ENCODE results near the gene HNRNPAB. TPM values are rescaled to one million over a fixed set of nuclear protein-coding genes. Genes with fewer than 3 reads are reported as not detected.

Gene HNRNPAB
- total RNA-seq, 4 donors from 2014 or later: 115 to 199 (median 169) TPM

DNA sequence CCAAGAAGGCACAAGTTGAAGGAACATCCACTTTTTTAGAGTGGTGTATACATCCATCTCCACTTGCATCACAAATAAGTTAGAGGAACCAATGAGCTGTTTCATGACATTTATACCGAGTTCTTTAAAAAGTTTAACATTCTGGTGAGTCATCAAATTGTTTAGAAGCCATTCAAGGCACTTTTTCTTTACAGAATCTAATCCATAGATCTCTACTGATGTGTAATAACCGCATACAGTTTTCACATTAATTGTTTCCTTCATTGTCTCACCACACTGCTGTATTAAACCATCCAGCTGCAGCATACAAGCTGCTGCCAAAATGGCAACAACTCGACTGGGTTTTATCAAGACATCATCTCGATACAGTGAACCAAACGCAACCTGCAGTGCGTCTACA is 17.9 kb upstream of the HNRNPAB start:
- no peak overlapping the region for H3K27ac ChIP-seq
- H3K36me3 ChIP-seq: no peaks in the 10 kb centered on the region
- intact Hi-C loops (cut with DNase I; ENCODE audit: low total_unique reads): no loop called here

DNA sequence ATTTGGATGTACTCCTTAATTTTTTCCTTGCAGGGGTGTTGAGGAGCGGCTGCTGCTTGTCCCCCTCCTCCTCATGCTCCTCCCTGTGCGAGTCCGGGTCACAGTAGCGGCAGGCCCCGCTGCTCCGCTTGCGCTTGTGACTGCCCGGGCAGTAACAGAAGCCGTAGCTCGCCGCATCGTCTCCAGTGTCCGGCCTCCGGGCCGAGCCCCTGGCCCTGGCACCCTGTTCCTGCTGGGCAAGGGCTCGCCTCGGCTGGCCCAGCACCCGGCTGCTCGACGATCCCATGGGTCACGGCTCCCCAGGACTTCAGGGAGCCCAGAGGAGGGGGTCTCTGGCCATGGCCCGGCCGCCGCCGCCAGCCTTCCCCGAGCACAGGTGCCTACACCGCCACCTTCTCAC is 17.3 kb upstream of the HNRNPAB start, which contains the start of gene GMCL2:
Gene GMCL2 (minus strand): TSS at position 358 of the 400 bp plus-strand sequence. CDS start 72 bp downstream, at position 286.
- no peak within 1 kb of the TSS for H3K4me3 ChIP-seq
- 91 to 93% methylated on average over 7 to 27 of the region's 27 CpGs for WGBS, 2 donors (ENCODE audit: low coverage in 1 of 2)
- H3K27me3 ChIP-seq: no peaks in the 10 kb centered on the region
- no peaks in the 10 kb centered on the region for H3K9me3 ChIP-seq
- no peak within 1 kb of the TSS for H3K27ac ChIP-seq
- TF ChIP-seq, protein P1, sequence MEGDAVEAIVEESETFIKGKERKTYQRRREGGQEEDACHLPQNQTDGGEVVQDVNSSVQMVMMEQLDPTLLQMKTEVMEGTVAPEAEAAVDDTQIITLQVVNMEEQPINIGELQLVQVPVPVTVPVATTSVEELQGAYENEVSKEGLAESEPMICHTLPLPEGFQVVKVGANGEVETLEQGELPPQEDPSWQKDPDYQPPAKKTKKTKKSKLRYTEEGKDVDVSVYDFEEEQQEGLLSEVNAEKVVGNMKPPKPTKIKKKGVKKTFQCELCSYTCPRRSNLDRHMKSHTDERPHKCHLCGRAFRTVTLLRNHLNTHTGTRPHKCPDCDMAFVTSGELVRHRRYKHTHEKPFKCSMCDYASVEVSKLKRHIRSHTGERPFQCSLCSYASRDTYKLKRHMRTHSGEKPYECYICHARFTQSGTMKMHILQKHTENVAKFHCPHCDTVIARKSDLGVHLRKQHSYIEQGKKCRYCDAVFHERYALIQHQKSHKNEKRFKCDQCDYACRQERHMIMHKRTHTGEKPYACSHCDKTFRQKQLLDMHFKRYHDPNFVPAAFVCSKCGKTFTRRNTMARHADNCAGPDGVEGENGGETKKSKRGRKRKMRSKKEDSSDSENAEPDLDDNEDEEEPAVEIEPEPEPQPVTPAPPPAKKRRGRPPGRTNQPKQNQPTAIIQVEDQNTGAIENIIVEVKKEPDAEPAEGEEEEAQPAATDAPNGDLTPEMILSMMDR (IDR thresholded peaks at IDR 0.05): no peak
- TF ChIP-seq EP300 (IDR thresholded peaks at IDR 0.05; ENCODE audit: low read depth) (no peak), POLR2AphosphoS5 (IDR thresholded peaks at IDR 0.05) (no peak)
- DNase-seq: no peak
- no peaks in the 10 kb centered on the region for H3K4me1 ChIP-seq
- in situ Hi-C loops (cut with MboI; ENCODE audit: low pct_ligation_motif_present in 1 of 4, low pct_unique_long_range_greater_than_20kb in 1 of 4, low sequenced_read_pairs in 3 of 4) (no loop called here), intact Hi-C loops (cut with DNase I; ENCODE audit: low total_unique reads) (no loop called here)
- H3K36me3 ChIP-seq: no peaks in the 10 kb centered on the region

More for the DNA sequence above, 17.9 kb upstream of the HNRNPAB start:
- no peak for DNase-seq
- Histone ChIP-seq H3K4me3 (no peak overlapping the region), H3K9me3 (no peaks in the 10 kb centered on the region), H3K27me3 (no peaks in the 10 kb centered on the region), H3K4me1 (no peaks in the 10 kb centered on the region)
- WGBS, 2 donors (ENCODE audit: low coverage in 1 of 2): 71 to 73% methylated on average over 5 to 6 of the region's 6 CpGs
- TF ChIP-seq EP300 (IDR thresholded peaks at IDR 0.05; ENCODE audit: low read depth) (no peak), POLR2AphosphoS5 (IDR thresholded peaks at IDR 0.05) (no peak), POLR2A (IDR thresholded peaks at IDR 0.05) (no peak)
- TF ChIP-seq, protein P1 (IDR thresholded peaks at IDR 0.05): no peak
- in situ Hi-C loops (cut with MboI; ENCODE audit: low pct_ligation_motif_present in 1 of 4, low pct_unique_long_range_greater_than_20kb in 1 of 4, low sequenced_read_pairs in 3 of 4): no loop called here

DNA sequence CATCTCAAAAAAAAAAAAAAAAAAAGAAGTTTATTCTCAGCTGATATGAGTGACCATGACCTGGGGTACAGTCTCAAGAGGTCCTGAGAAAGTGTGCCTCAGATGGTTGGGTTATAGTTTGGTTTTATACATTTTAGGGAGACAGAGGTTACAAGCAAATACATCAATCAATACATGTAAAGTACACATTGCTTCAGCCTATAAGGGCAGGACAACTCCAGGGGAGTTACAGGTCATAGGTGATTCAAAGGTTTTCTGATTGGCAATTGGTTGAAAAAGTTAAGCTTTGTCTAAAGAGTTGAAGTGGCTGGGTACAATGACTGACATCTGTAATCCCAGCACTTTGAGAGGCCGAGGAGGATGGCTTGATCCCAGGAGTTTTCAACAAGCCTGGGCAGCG is 14.9 kb upstream of the HNRNPAB start:
- intact Hi-C loops (cut with DNase I; ENCODE audit: low total_unique reads): no loop called here
- Histone ChIP-seq H3K36me3 (no peaks in the 10 kb centered on the region), H3K4me1 (no peaks in the 10 kb centered on the region), H3K27ac (no peak overlapping the region), H3K9me3 (no peaks in the 10 kb centered on the region), H3K4me3 (no peak overlapping the region), H3K27me3 (peaks cover 6% of the 10 kb centered on the region)
- in situ Hi-C loops (cut with MboI; ENCODE audit: low pct_ligation_motif_present in 1 of 4, low pct_unique_long_range_greater_than_20kb in 1 of 4, low sequenced_read_pairs in 3 of 4): no loop called here
- no peak for TF ChIP-seq POLR2A (IDR thresholded peaks at IDR 0.05)
- no peak for TF ChIP-seq EP300 (IDR thresholded peaks at IDR 0.05; ENCODE audit: low read depth)
- TF ChIP-seq, protein P1 (IDR thresholded peaks at IDR 0.05): no peak
- WGBS, 2 donors (ENCODE audit: low coverage in 1 of 2): 42 to 48% methylated on average over 2 of the region's 2 CpGs
- DNase-seq: no peak

DNA sequence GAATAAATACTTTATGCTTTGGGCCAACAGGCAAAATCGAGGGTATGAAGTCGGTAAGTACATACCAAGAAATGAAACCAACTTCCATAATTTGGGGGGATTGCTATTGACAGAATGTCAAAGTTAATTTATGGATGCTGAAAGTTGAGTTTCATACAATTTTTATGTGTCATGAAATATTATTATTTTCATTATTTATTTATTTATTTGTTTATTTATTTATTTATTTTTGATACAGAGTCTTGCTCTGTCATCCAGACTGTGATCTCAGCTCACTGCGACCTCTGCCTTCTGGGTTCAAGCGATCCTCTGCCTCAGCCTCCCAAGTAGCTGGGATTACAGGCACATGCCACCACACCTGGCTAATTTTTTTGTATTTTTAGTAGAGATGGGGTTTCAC is 12.7 kb upstream of the HNRNPAB start:
- intact Hi-C loops (cut with DNase I; ENCODE audit: low total_unique reads): no loop called here
- Histone ChIP-seq H3K27me3 (peaks cover 12% of the 10 kb centered on the region), H3K27ac (no peak overlapping the region), H3K9me3 (no peaks in the 10 kb centered on the region), H3K4me3 (no peak overlapping the region), H3K36me3 (no peaks in the 10 kb centered on the region), H3K4me1 (no peaks in the 10 kb centered on the region)
- in situ Hi-C loops (cut with MboI; ENCODE audit: low pct_ligation_motif_present in 1 of 4, low pct_unique_long_range_greater_than_20kb in 1 of 4, low sequenced_read_pairs in 3 of 4): no loop called here
- WGBS, 2 donors (ENCODE audit: low coverage in 1 of 2): 71 to 97% methylated on average over 3 to 4 of the region's 4 CpGs
- DNase-seq: no peak
- no peak for TF ChIP-seq EP300 (IDR thresholded peaks at IDR 0.05; ENCODE audit: low read depth)
- TF ChIP-seq POLR2AphosphoS5 (IDR thresholded peaks at IDR 0.05): no peak
- no peak for TF ChIP-seq POLR2A (IDR thresholded peaks at IDR 0.05)
- TF ChIP-seq, protein P1 (IDR thresholded peaks at IDR 0.05): no peak
